ENCODE results near the gene RNASE9. TPM values are rescaled to one million over a fixed set of nuclear protein-coding genes. Genes with fewer than 3 reads are reported as not detected.
"Not testable (repeated sequence)": the region's sequence is repeated elsewhere in the genome, so short reads cannot be mapped to it uniquely, and the experiment has no call there.

Gene RNASE9
- total RNA-seq: not detected in 2 replicates

- no peak for DNase-seq (ENCODE audit: extremely low read depth, low read depth, low spot score)
Observed at GRCh38 chr14:20560961-20561360, at the start of gene RNASE9. Gene RNASE9 (minus strand): TSS chr14:20561047.

- no peak for DNase-seq (ENCODE audit: extremely low read depth, low read depth, low spot score)
Observed at GRCh38 chr14:20610002-20610765, 49.3 kb upstream of the RNASE9 start.

GRCh38 chr14:20609215-20610001, 48.6 kb upstream of the RNASE9 start:
- no peak for DNase-seq (ENCODE audit: extremely low read depth, low read depth, low spot score)

GRCh38 chr14:20608383-20609110, 47.7 kb upstream of the RNASE9 start:
- no peak for DNase-seq (ENCODE audit: extremely low read depth, low read depth, low spot score)

- no peak for DNase-seq (ENCODE audit: extremely low read depth, low read depth, low spot score)
Observed at GRCh38 chr14:20607617-20608016, 46.8 kb upstream of the RNASE9 start.

- DNase-seq (ENCODE audit: extremely low read depth, low read depth, low spot score): no peak
Observed at GRCh38 chr14:20606902-20607242, 46.0 kb upstream of the RNASE9 start.

GRCh38 chr14:20606190-20606901, 45.5 kb upstream of the RNASE9 start:
- DNase-seq (ENCODE audit: extremely low read depth, low read depth, low spot score): no peak

- no peak for DNase-seq (ENCODE audit: extremely low read depth, low read depth, low spot score)
Observed at GRCh38 chr14:20603813-20604690, 43.2 kb upstream of the RNASE9 start.

GRCh38 chr14:20602583-20602982, 41.7 kb upstream of the RNASE9 start:
- DNase-seq (ENCODE audit: extremely low read depth, low read depth, low spot score): no peak

GRCh38 chr14:20601522-20601921, 40.7 kb upstream of the RNASE9 start:
- no peak for DNase-seq (ENCODE audit: extremely low read depth, low read depth, low spot score)

GRCh38 chr14:20597108-20597507, 36.3 kb upstream of the RNASE9 start:
- no peak for DNase-seq (ENCODE audit: extremely low read depth, low read depth, low spot score)

GRCh38 chr14:20595726-20596125, 34.9 kb upstream of the RNASE9 start:
- not testable (repeated sequence) for DNase-seq (ENCODE audit: extremely low read depth, low read depth, low spot score)

- DNase-seq (ENCODE audit: extremely low read depth, low read depth, low spot score): no peak
Observed at GRCh38 chr14:20592574-20592973, 31.7 kb upstream of the RNASE9 start.

- no peak for DNase-seq (ENCODE audit: extremely low read depth, low read depth, low spot score)
Observed at GRCh38 chr14:20591235-20591634, 30.4 kb upstream of the RNASE9 start, which contains the start of gene RNASE12. Gene RNASE12 (minus strand): TSS chr14:20591376. CDS start chr14:20590723, 653 bp downstream.

GRCh38 chr14:20587489-20588154, 26.8 kb upstream of the RNASE9 start, which contains the start of gene RNASE11:
Gene RNASE11 (minus strand): TSS chr14:20588001.
- DNase-seq (ENCODE audit: extremely low read depth, low read depth, low spot score): no peak

GRCh38 chr14:20583908-20584307, 23.1 kb upstream of the RNASE9 start:
- no peak for DNase-seq (ENCODE audit: extremely low read depth, low read depth, low spot score)

- no peak for DNase-seq (ENCODE audit: extremely low read depth, low read depth, low spot score)
Observed at GRCh38 chr14:20583142-20583541, 22.3 kb upstream of the RNASE9 start.

GRCh38 chr14:20580242-20580641, 19.4 kb upstream of the RNASE9 start:
- no peak for DNase-seq (ENCODE audit: extremely low read depth, low read depth, low spot score)
